ENCODE measurements around the gene LUZP1.

- TF ChIP-seq CTCF (conservative IDR thresholded peaks at IDR 0.05 in 1 of 2, IDR thresholded peaks at IDR 0.05 in 1 of 2; ENCODE audit: extremely low read depth in 1 of 2, insufficient read depth in 1 of 2, low read depth in 1 of 2, low read length in 2 of 2) = no peak
- TF ChIP-seq EZH2 (IDR thresholded peaks at IDR 0.05; ENCODE audit: borderline replicate concordance, low read length) = no peak
Measured at GRCh38 chr1:23209770-23210169, 41.1 kb upstream of the LUZP1 start.
